Measurements from ENCODE around the gene BSND.

DNA sequence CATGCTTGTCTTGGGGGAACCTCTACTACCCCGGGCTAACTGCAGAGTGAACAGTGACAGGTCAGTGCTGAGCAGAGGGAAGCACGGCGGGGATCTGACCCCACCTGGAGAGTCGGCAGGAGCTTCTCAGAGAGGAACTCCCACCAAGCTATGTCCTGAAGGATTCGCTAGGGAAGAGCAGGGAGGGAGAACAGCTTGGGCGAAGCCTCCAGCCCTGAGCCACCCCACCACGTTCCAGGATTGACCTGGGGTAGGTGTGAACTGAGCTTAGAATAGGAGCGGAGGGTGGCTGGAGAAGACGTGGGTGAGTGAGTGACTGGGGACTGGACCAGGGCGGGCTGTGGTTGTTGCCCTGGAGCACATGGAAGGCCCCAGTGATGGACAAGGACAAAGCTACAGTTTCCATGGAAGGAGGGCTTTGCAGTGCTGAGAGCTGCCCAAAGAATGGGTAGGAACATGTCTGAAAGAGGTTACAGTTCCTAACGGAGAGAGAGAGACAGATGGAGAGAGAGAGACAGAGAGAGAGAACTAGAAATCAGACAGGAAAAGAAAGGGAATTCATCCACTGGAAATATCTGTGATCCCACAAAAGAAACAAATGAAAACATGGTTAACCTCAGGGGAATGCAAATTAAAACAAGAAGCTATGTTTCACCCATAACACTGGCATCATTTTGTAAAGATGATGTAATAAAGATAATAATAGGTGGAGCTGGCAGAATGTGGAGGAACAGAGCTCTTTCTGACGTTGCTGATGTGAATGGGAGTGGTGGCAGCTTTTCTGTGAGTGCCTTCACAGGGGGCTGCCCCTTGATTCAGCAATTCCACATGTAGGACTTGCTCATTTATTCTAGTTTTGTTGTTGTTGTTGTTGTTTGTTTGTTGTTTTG is 17.2 kb downstream of the BSND start:
- TF ChIP-seq CTCF (IDR thresholded peaks at IDR 0.05) = no peak
- no peak for TF ChIP-seq SIN3A (IDR thresholded peaks at IDR 0.05; ENCODE audit: borderline replicate concordance, low read depth, low read length)
- TF ChIP-seq RFX5 (IDR thresholded peaks at IDR 0.05; ENCODE audit: low read length) = no peak
- no peak for TF ChIP-seq EP300 (IDR thresholded peaks at IDR 0.05; ENCODE audit: borderline replicate concordance in 1 of 2, low read depth in 1 of 2, low read length in 1 of 2)
- no peak for TF ChIP-seq MEF2A (IDR thresholded peaks at IDR 0.05; ENCODE audit: borderline replicate concordance, low read depth)
- TF ChIP-seq CHD2 (IDR thresholded peaks at IDR 0.05; ENCODE audit: low read length, partially characterized antibody) = no peak
- TF ChIP-seq RCOR1 (IDR thresholded peaks at IDR 0.05; ENCODE audit: low read length) = no peak
- TF ChIP-seq YY1 (IDR thresholded peaks at IDR 0.05; ENCODE audit: low read depth) = no peak
- TF ChIP-seq, protein P1, sequence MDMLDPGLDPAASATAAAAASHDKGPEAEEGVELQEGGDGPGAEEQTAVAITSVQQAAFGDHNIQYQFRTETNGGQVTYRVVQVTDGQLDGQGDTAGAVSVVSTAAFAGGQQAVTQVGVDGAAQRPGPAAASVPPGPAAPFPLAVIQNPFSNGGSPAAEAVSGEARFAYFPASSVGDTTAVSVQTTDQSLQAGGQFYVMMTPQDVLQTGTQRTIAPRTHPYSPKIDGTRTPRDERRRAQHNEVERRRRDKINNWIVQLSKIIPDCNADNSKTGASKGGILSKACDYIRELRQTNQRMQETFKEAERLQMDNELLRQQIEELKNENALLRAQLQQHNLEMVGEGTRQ (IDR thresholded peaks at IDR 0.05; ENCODE audit: borderline replicate concordance, low read depth, low read length) = no peak
